Renal cortex interstitium (tissue), 11 donors: Measurements from ENCODE around the gene FGF22. TPM values are rescaled to one million over a fixed set of nuclear protein-coding genes. Genes with fewer than 3 reads are reported as not detected.
A peak's percentile ranks its signal among the peaks of the same experiment; 100 is the strongest.
"Not testable (repeated sequence)": the region's sequence is repeated elsewhere in the genome, so short reads cannot be mapped to it uniquely, and the experiment has no call there.

Experiments used
- DNase-seq, 11 donors: peaks; one replicate each; pipeline ENCODE4 v3.0.0-alpha.2; 2013; ENCODE audit warnings: low read depth in 9 of 11, low spot score in 4 of 11; ENCODE audit errors: extremely low read depth in 1 of 11
- polyA plus RNA-seq, 3 donors: library from polyadenylated mRNA; unstranded; fragments of 120-200 nt; gene quantifications; one replicate each; pipeline ENCODE4 v1.2.1, GENCODE V29; 2013; ENCODE audit not compliant: insufficient read length in 3 of 3

The FGF22 gene
- polyA plus RNA-seq, 3 donors = 0.31 to 1.1 (median 0.92) TPM

DNA sequence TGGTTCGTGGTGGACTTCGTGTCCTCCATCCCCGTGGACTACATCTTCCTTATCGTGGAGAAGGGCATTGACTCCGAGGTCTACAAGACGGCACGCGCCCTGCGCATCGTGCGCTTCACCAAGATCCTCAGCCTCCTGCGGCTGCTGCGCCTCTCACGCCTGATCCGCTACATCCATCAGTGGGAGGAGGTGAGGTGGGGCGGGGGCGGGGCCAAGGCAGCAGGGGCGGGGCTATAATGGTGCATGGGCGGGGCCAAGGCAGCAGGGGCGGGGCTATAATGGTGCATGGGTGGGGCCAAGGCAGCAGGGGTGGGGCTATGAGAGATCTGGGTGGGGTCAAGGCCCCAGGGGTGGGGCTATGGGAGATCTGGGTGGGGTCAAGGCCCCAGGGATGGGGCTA is 35.9 kb upstream of the FGF22 start:
- not testable (repeated sequence) for DNase-seq

- no peak for DNase-seq
These were observed 35.3 kb upstream of the FGF22 start for GRCh38 chr19:604355-604754.

- DNase-seq = not testable (repeated sequence)
These were observed 34.4 kb upstream of the FGF22 start for GRCh38 chr19:605061-605971.

DNA sequence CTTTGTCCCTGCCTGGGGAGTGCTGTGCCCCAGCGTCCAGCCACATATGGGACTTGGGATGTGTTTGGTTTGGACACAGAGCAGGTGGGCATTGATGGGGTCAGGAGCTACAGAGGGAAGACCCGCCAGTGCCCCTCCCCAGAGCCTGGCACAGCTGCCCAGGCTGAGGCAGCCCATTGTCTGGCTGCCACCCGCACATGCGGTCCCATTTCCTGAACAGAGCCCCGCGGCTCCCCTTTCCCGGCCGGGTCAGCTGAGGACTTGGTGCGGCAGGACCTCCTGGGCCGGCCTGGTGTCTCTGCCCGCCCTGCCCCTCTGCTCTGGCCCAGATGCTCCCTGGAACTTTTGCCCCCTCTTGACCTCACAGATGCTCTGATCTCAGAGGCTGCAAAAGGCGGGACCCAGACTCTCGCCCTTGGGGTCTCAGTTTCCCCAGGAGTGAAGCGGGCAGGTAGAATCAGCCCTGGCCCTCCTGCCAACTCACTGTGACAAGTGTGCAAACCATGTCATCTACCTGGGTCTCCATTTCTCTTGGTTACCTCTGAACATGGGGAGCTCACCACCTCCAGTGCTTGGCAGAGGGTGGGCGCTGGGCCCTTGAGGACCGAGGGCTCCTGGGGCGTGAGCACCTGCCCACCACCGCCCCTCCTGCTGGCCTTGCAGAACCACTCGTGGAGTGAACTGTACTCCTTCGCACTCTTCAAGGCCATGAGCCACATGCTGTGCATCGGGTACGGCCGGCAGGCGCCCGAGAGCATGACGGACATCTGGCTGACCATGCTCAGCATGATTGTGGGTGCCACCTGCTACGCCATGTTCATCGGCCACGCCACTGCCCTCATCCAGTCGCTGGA is 32.2 kb upstream of the FGF22 start:
- DNase-seq = no peak

DNA sequence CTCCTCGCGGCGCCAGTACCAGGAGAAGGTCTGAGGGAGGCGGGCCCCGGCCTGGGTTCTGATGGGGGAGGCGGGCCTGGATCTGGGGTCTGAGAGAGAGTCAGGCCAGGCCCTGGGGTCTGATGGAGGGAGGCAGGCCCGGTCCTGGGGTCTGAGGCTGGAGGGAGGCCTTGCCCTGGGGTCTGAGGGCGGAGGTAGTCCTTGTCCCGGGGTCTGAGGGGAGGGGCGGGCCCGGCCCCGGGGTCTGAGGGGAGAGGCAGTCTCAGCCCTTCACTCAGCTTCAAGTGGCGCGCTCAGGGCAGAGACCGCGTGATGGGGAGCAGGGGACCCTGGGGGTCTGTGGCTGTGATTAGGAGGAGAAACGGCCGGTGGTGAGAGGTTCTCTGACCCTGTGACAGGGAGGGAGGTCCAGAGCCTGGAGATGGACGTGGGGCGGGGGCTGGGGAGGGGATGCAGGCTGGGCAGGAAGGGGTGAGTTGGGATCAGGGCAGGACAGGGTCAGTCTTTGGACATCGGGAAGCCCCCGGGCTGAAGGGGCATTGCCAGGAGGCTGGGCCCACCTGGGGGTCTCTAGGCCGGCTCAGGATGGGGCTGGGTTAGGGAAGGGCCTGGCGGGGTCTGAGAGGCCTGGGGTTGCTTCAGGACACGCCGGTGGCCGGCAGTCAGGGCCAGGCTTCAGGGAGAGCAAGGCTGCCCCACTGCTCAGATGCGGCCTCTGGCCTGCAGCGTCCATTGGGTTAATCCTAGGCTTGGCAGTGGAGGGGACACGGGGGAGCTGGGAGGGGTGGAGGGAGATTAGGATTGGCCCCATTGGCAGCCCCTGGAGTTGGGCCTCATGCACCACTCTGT is 31.3 kb upstream of the FGF22 start:
- DNase-seq = no peak

GRCh38 chr19:609004-609346 is 30.7 kb upstream of the FGF22 start:
- DNase-seq = no peak

GRCh38 chr19:610071-610800 is 29.4 kb upstream of the FGF22 start:
- no peak for DNase-seq

DNA sequence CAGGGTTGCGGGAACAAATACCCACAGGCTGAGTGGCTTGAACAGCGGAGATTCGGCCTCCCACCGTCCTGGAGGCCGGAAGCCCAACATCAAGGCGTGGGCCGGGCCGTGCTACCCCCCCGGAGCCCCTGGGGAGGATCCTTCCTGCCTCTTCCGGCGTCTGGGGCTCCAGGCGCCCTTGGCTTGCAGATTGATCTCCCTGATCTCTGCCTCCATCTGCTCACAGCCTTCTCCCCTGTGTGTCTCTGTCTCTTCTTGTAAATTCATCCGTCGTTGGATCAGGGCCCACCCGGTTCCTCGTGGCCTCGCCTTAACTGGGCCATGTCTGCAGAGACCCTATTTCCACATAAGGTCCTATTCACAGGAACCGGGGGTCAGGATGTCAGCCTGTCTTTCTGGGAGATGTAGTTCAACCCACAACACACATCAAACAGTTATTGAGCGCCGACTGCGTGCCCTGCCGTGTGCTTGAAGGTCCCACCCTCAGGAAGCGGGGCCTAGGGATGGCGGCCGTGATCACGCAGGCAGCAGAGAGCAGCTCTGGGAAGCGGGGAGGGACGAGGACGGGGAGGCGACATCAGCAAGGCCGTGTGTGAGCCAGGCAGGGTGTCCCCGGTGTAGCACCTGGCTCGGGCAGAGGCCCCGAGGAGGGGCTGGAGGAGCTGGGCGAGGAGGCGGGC is 28.7 kb upstream of the FGF22 start:
- peak in 1 of 11 donors; percentile 45 for DNase-seq

- no peak for DNase-seq
These were observed 28.2 kb upstream of the FGF22 start for GRCh38 chr19:611481-611868.

- DNase-seq = no peak
These were observed 26.7 kb upstream of the FGF22 start for GRCh38 chr19:612941-613340.

- no peak for DNase-seq
These were observed 25.7 kb upstream of the FGF22 start for GRCh38 chr19:613732-614567.

DNA sequence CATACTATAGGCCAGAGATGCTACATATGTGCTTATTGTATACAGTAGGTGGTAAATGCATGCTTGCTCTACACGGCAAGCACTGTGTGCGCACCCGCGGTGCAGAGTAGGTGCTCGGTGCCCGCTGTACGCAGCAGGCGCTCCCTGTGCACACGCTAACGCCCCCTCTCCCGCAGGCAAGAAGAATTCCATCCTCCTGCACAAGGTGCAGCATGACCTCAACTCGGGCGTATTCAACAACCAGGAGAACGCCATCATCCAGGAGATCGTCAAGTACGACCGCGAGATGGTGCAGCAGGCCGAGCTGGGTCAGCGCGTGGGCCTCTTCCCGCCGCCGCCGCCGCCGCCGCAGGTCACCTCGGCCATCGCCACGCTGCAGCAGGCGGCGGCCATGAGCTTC is 24.1 kb upstream of the FGF22 start:
- DNase-seq = no peak

DNA sequence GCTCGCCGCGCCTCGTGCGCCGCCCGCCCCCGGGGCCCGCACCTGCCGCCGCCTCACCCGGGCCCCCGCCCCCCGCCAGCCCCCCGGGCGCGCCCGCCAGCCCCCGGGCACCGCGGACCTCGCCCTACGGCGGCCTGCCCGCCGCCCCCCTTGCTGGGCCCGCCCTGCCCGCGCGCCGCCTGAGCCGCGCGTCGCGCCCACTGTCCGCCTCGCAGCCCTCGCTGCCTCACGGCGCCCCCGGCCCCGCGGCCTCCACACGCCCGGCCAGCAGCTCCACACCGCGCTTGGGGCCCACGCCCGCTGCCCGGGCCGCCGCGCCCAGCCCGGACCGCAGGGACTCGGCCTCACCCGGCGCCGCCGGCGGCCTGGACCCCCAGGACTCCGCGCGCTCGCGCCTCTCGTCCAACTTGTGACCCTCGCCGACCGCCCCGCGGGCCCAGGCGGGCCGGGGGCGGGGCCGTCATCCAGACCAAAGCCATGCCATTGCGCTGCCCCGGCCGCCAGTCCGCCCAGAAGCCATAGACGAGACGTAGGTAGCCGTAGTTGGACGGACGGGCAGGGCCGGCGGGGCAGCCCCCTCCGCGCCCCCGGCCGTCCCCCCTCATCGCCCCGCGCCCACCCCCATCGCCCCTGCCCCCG is 23.5 kb upstream of the FGF22 start:
- no peak for DNase-seq

DNA sequence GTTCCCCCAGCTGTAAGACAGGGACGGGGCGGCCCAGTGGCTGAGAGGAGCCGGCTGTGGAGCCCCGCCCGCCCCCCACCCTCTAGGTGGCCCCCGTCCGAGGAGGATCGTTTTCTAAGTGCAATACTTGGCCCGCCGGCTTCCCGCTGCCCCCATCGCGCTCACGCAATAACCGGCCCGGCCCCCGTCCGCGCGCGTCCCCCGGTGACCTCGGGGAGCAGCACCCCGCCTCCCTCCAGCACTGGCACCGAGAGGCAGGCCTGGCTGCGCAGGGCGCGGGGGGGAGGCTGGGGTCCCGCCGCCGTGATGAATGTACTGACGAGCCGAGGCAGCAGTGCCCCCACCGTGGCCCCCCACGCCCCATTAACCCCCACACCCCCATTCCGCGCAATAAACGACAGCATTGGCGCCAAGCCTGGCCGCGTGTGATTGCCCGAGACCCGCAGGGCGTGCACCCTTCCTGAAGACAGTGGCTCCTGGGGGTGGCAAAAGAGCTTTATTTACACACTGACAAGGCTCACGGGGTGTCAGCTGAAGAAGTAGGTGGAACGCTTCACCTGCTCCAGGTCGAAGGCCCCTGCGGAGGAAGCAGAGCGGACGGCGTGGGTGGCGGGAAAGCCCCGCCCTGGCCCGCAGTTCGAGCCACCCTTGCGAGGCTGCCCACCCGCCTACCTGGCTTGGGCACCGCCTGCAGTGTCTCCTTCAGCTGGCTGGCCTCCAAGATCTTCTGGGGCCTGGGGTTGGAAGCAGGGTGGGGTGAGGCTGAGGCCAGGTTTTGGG is 22.7 kb upstream of the FGF22 start:
- DNase-seq = no peak

DNA sequence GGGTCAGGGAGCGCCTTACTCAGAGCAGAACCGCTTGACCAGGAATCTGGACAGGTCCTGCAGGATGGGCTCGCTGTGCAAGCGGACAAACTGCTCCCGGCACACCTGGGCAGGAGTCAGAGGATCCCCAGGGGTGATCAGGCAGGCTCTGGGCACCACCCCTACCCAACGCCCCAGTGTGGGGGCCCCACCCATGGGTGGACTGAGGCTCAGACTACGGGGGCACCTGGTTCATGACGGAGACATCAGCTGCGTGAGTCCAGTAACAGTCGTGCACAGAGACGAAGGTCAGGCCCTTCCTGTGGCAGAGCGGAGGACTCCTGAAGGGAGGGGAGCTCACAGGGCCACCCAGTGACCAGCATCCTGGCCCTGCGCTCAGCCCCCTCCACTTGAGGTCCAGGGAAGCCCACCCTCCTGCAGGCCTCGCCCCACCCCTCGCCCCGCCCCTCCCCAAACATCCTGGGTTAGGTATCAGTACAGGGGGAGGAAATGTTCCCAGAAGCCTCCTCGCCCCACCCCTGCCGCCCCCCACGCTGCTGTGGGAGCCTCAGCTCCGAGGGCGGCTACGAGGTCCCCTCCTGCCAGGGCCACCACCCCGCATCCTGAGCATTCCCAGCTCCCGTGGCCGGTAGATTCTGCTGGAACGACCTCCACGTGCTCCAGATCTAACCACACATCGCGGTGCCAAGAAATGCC is 22.0 kb upstream of the FGF22 start:
- DNase-seq = no peak

DNA sequence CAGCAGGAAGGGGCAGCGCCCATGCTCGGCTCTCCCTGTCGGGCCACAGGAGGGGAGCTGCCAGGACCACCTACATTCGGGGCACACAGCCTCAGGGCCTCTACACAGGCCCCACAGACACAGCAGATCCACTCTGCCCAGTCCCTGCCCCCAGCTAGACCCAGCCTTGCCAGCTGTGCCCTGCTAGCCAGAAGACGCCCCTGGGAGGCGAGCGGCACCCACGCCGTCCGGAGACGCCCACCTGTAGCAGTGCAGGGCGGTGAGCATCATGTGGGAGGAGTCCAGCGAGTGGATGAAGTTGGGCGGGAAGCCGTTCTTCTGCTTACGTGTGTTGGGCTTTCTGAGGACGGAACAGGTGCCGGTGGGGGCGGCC is 21.4 kb upstream of the FGF22 start:
- DNase-seq = no peak
